HG02840 (cell line): ENCODE data around the gene ZC2HC1B.

Experiments used
- ATAC-seq: cut with Tn5 transposase; IDR thresholded peaks from one replicate; pipeline ENCODE4 v1.9.1; 2021; ENCODE audit warnings: mild to moderate bottlenecking, moderate library complexity, moderate number of reproducible peaks; ENCODE audit not compliant: unreplicated experiment, low FRiP score

The ZC2HC1B gene

GRCh38 chr6:143986463-143987065 is 122.3 kb downstream of the ZC2HC1B start:
- ATAC-seq: no peak
